22Rv1 (cell line): Measurements from ENCODE around the gene MAP3K7CL.

ENCODE experiments used
- ZFX ChIP-seq: fragments of 450-650 bp; IDR thresholded peaks from 2 replicates; pipeline ENCODE4 v1.6.1; 2017; ENCODE audit warnings: antibody characterized with exemption, borderline replicate concordance
- TF ChIP-seq, protein P1 (sequence below): fragments of 450-650 bp; IDR thresholded peaks from 2 replicates; pipeline ENCODE4 v1.5.1; 2017; ENCODE audit warnings: mild to moderate bottlenecking

DNA sequence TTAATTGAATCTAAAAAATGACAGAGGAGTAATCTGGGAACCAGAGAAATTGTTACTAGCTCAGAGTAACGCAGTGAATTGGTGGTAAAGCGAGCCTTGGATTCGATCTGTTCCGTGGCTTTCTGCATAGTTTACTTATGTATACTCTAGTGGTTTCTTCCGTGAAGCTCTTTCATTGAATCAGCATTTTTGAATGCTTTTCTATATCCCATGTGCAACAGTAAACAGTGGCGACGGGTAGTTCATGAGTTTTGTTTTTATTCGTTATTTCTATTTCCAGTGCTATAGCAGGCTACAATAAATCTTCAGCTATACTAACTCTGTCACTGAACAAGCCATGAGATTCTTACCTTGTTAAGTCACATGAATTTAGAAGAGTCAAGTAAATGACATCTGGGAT is 14.5 kb upstream of the MAP3K7CL start:
- TF ChIP-seq, protein P1, sequence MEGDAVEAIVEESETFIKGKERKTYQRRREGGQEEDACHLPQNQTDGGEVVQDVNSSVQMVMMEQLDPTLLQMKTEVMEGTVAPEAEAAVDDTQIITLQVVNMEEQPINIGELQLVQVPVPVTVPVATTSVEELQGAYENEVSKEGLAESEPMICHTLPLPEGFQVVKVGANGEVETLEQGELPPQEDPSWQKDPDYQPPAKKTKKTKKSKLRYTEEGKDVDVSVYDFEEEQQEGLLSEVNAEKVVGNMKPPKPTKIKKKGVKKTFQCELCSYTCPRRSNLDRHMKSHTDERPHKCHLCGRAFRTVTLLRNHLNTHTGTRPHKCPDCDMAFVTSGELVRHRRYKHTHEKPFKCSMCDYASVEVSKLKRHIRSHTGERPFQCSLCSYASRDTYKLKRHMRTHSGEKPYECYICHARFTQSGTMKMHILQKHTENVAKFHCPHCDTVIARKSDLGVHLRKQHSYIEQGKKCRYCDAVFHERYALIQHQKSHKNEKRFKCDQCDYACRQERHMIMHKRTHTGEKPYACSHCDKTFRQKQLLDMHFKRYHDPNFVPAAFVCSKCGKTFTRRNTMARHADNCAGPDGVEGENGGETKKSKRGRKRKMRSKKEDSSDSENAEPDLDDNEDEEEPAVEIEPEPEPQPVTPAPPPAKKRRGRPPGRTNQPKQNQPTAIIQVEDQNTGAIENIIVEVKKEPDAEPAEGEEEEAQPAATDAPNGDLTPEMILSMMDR: no peak
- TF ChIP-seq ZFX: no peak
